Smooth muscle cell (in vitro differentiated cells): ENCODE results near the gene THSD4. TPM values are rescaled to one million over a fixed set of nuclear protein-coding genes. Genes with fewer than 3 reads are reported as not detected.

Experiments
- DNase-seq: peaks from one replicate; lab custom pipeline; 2025; ENCODE audit not compliant: unreplicated experiment; lab: John Stamatoyannopoulos, UW
- H2AFZ ChIP-seq: fragments of 200-600 bp; sonication (generic); 2 replicates; pipeline ENCODE4 v1.6.0; 2016; ENCODE audit warnings: antibody characterized with exemption, low read depth, mild to moderate bottlenecking
- H3F3A ChIP-seq: fragments of 200-600 bp; sonication (generic); 2 replicates; pipeline ENCODE4 v1.6.0; 2017; ENCODE audit warnings: antibody characterized with exemption, low read depth
- H3K27ac ChIP-seq: fragments of 200-600 bp; sonication (generic); 2 replicates; pipeline ENCODE4 v1.5.1; 2016; ENCODE audit warnings: low read depth, mild to moderate bottlenecking
- H3K27me3 ChIP-seq: fragments of 200-600 bp; sonication (generic); 2 replicates; pipeline ENCODE4 v1.6.1; 2016; ENCODE audit warnings: low read depth, mild to moderate bottlenecking
- H3K36me3 ChIP-seq: fragments of 200-600 bp; sonication (generic); 2 replicates; pipeline ENCODE4 v1.5.1; 2016; ENCODE audit warnings: low read depth
- H3K4me1 ChIP-seq: fragments of 200-600 bp; sonication (generic); 2 replicates; pipeline ENCODE4 v1.5.1; 2016; ENCODE audit warnings: low read depth
- H3K4me2 ChIP-seq: fragments of 200-600 bp; sonication (generic); 2 replicates; pipeline ENCODE4 v1.6.0; 2016; ENCODE audit warnings: mild to moderate bottlenecking
- H3K4me3 ChIP-seq: fragments of 200-600 bp; sonication (generic); 2 replicates; pipeline ENCODE4 v1.5.1; 2016; ENCODE audit warnings: mild to moderate bottlenecking
- H3K79me2 ChIP-seq: fragments of 200-600 bp; sonication (generic); 2 replicates; pipeline ENCODE4 v1.6.0; 2016; ENCODE audit warnings: low read depth, mild to moderate bottlenecking
- H3K9ac ChIP-seq: fragments of 200-600 bp; sonication (generic); 2 replicates; pipeline ENCODE4 v1.6.0; 2016; ENCODE audit warnings: low read depth
- H3K9me3 ChIP-seq: fragments of 200-600 bp; sonication (generic); replicated peaks from 2 replicates; pipeline ENCODE4 v1.5.1; 2016; ENCODE audit warnings: low read depth
- H4K20me1 ChIP-seq: fragments of 200-600 bp; sonication (generic); 2 replicates; pipeline ENCODE4 v1.6.0; 2016; ENCODE audit warnings: low read depth
- CTCF ChIP-seq: fragments of 200-600 bp; sonication (generic); IDR thresholded peaks from 2 replicates; pipeline ENCODE4 v1.5.1; 2017; ENCODE audit warnings: borderline replicate concordance, mild to moderate bottlenecking, antibody characterized with exemption; ENCODE audit not compliant: insufficient read depth, poor library complexity, severe bottlenecking
- WGBS: methylation state at CpG from one replicate; pipeline ENCODE4 v1.1.7; 2016; ENCODE audit warnings: low lambda C conversion rate; 5-methylcytosine and 5-hydroxymethylcytosine counted together
- polyA plus RNA-seq: library from polyadenylated mRNA; unstranded; fragments of >200 nt; fragmentation: Nextera tagmentation; extraction: Ambion mirVana; gene quantifications from 2 replicates; pipeline ENCODE4 v1.2.1, GENCODE V29; 2016
- total RNA-seq: library from RNA; depleted of rRNA; stranded (reverse); fragments of >200 nt; gene quantifications from 2 replicates; pipeline ENCODE4 v1.2.3, GENCODE V29; 2014

The THSD4 gene
- total and polyA plus RNA-seq, 2 experiments from 2014 or later = 2.5 to 4.1 TPM

- Histone ChIP-seq H3K79me2 (no peaks in the 10 kb centered on the region), H3K27ac (no peak overlapping the region), H3K9ac (no peak overlapping the region), H3K36me3 (no peaks in the 10 kb centered on the region), H3K4me1 (no peaks in the 10 kb centered on the region), H3K9me3 (no peaks in the 10 kb centered on the region), H4K20me1 (no peaks in the 10 kb centered on the region), H3K4me2 (no peak overlapping the region), H3K4me3 (no peak overlapping the region), H2AFZ (no peak overlapping the region), H3F3A (no peaks in the 10 kb centered on the region), H3K27me3 (no peaks in the 10 kb centered on the region)
- 82% methylated on average over 9 of the region's 9 CpGs for WGBS
- DNase-seq = no peak
- no peak for TF ChIP-seq CTCF
Observed at GRCh38 chr15:71683411-71684274, 568.4 kb downstream of the THSD4 start.

- Histone ChIP-seq H3K27ac (no peak overlapping the region), H3K9me3 (no peaks in the 10 kb centered on the region), H3K79me2 (no peaks in the 10 kb centered on the region), H3K4me1 (no peaks in the 10 kb centered on the region), H3K36me3 (no peaks in the 10 kb centered on the region), H3K27me3 (no peaks in the 10 kb centered on the region), H3K4me3 (no peak overlapping the region), H2AFZ (no peak overlapping the region), H3K9ac (no peak overlapping the region), H3K4me2 (no peak overlapping the region), H3F3A (no peaks in the 10 kb centered on the region), H4K20me1 (no peaks in the 10 kb centered on the region)
- no peak for TF ChIP-seq CTCF
- DNase-seq = no peak
Observed at GRCh38 chr15:71685420-71685993, 570.2 kb downstream of the THSD4 start.

GRCh38 chr15:71686221-71687050 is 571.2 kb downstream of the THSD4 start:
- no peak for DNase-seq

More at GRCh38 chr15:71686221-71687050, 571.2 kb downstream of the THSD4 start:
- H3K4me3 ChIP-seq = no peak overlapping the region
- no peaks in the 10 kb centered on the region for H3K36me3 ChIP-seq
- no peak overlapping the region for H2AFZ ChIP-seq
- H3F3A ChIP-seq = no peaks in the 10 kb centered on the region
- 90% methylated on average over 4 of the region's 4 CpGs for WGBS
- H3K9ac ChIP-seq = no peak overlapping the region
- no peak overlapping the region for H3K4me2 ChIP-seq
- H3K9me3 ChIP-seq = no peaks in the 10 kb centered on the region
- no peak overlapping the region for H3K27ac ChIP-seq
- no peak for TF ChIP-seq CTCF
- no peaks in the 10 kb centered on the region for H3K4me1 ChIP-seq
- H3K27me3 ChIP-seq = no peaks in the 10 kb centered on the region
- H4K20me1 ChIP-seq = no peaks in the 10 kb centered on the region
- H3K79me2 ChIP-seq = no peaks in the 10 kb centered on the region
